GM12878 (cell line): Measurements from ENCODE around the gene SCG3. TPM values are rescaled to one million over a fixed set of nuclear protein-coding genes. Genes with fewer than 3 reads are reported as not detected.

ENCODE experiments used
- ATAC-seq: fragments of 200-7000 bp; cut with Tn5 transposase; 3 replicates; pipeline ENCODE4 v1.9.1; 2020; ENCODE audit warnings: mild to moderate bottlenecking, moderate library complexity
- BruUV-seq: library from RNA; stranded (reverse); fragments of 400-500 nt; replicated peaks from 2 replicates; lab custom pipeline; 2021; lab: Mats Ljungman, UMichigan
- CTCF ChIA-PET: fragments of 300-600 bp; sonication (Branson Sonifier 250); formaldehyde crosslinking; extraction: SDS; loops from one replicate; lab custom pipeline; 2021; ENCODE audit warnings: inconsistent platforms; lab: Yijun Ruan, JAX
- POLR2A ChIA-PET: fragments of 350-600 bp; formaldehyde crosslinking; extraction: SDS; loops from one replicate; lab custom pipeline; 2021; ENCODE audit warnings: inconsistent platforms; lab: Charles Lee
- RAD21 ChIA-PET: fragments of 300-600 bp; sonication (Branson Sonifier 250); formaldehyde crosslinking; loops from one replicate; lab custom pipeline; 2023; ENCODE audit warnings: antibody characterized with exemption; ENCODE audit not compliant: unreplicated experiment; lab: Charles Lee
- SMC1A ChIA-PET: fragments of 300-600 bp; sonication (Branson Sonifier 250); formaldehyde crosslinking; loops from one replicate; lab custom pipeline; 2023; ENCODE audit not compliant: unreplicated experiment, uncharacterized antibody; lab: Charles Lee
- DNase-seq: peaks from one replicate; pipeline ENCODE4 v3.0.0-alpha.2; 2011; ENCODE audit warnings: low read depth, low spot score
- FAIRE-seq: peaks from 3 replicates; lab custom pipeline; 2011; peaks lifted over from hg19 to GRCh38; lab: Jason Lieb, UNC
- H2AFZ ChIP-seq: 2 replicates; pipeline ENCODE4 v1.6.0; 2011; ENCODE audit warnings: low read depth, low read length, control low read depth; ENCODE audit not compliant: control insufficient read depth
- H3K27ac ChIP-seq: 2 replicates; pipeline ENCODE4 v1.5.1; 2011; ENCODE audit warnings: control low read depth; ENCODE audit not compliant: control insufficient read depth, insufficient read depth
- H3K27me3 ChIP-seq, 2 experiments: replicated peaks in 1 of 2; 2 replicates each; pipeline versions ENCODE4 v1.6.0 to v1.6.1; 2011; ENCODE audit warnings: low read length in 1 of 2; ENCODE audit not compliant: control insufficient read depth in 2 of 2, insufficient read depth in 2 of 2
- H3K36me3 ChIP-seq, 2 experiments: 2 replicates each; pipeline ENCODE4 v1.5.1; 2011; ENCODE audit warnings: low read length in 1 of 2; ENCODE audit not compliant: control insufficient read depth in 2 of 2, insufficient read depth in 2 of 2
- H3K4me1 ChIP-seq: 2 replicates; pipeline ENCODE4 v1.6.1; 2011; ENCODE audit warnings: mild to moderate bottlenecking, low read length, moderate library complexity, mixed read lengths; ENCODE audit not compliant: control insufficient read depth, insufficient read depth
- H3K4me2 ChIP-seq: 2 replicates; pipeline ENCODE4 v1.6.0; 2011; ENCODE audit warnings: control low read depth; ENCODE audit not compliant: control insufficient read depth, insufficient read depth
- H3K4me3 ChIP-seq: fragments of 200-600 bp; sonication (generic); 2 replicates; pipeline ENCODE4 v1.5.1; 2016
- H3K79me2 ChIP-seq: 2 replicates; pipeline ENCODE4 v1.6.0; 2011; ENCODE audit warnings: low read length; ENCODE audit not compliant: control insufficient read depth, insufficient read depth
- H3K9ac ChIP-seq: 2 replicates; pipeline ENCODE4 v1.8.0; 2011; ENCODE audit warnings: low read length, control low read depth, mixed read lengths; ENCODE audit not compliant: control insufficient read depth, insufficient read depth
- H3K9me3 ChIP-seq: replicated peaks from 3 replicates; pipeline ENCODE4 v1.5.1; 2011; ENCODE audit warnings: mild to moderate bottlenecking, low read length; ENCODE audit not compliant: control insufficient read depth, insufficient read depth
- H4K20me1 ChIP-seq: 2 replicates; pipeline ENCODE4 v1.6.0; 2011; ENCODE audit not compliant: control insufficient read depth, insufficient read depth
- CEBPZ ChIP-seq: fragments of 150-350 bp; IDR thresholded peaks from 2 replicates; pipeline ENCODE4 v1.6.1; 2016; ENCODE audit warnings: low read depth, low read length
- CTCF ChIP-seq, 3 experiments: IDR thresholded peaks in 2 of 3; conservative IDR thresholded peaks in 1 of 3; 2 replicates each; pipeline ENCODE4 v1.5.1; 2011; ENCODE audit warnings: low read depth in 3 of 3, low read length in 3 of 3, mild to moderate bottlenecking in 3 of 3, control low read depth in 2 of 3, moderate library complexity in 2 of 3, inconsistent platforms in 1 of 3, mixed read lengths in 1 of 3; ENCODE audit not compliant: control insufficient read depth in 2 of 3, insufficient read depth in 1 of 3; ENCODE audit errors: extremely low read depth in 1 of 3
- IKZF2 ChIP-seq, 2 experiments: fragments of 450-650 bp; IDR thresholded peaks; 2 replicates each; pipeline ENCODE4 v1.6.1; 2017; ENCODE audit warnings: mild to moderate bottlenecking in 2 of 2, moderate library complexity in 2 of 2
- KAT2A ChIP-seq: conservative IDR thresholded peaks from 2 replicates; pipeline ENCODE4 v1.6.1; 2011; ENCODE audit warnings: low read depth, low read length; ENCODE audit not compliant: control insufficient read depth
- KDM1A ChIP-seq: fragments of 200-600 bp; sonication (generic); IDR thresholded peaks from 2 replicates; pipeline ENCODE4 v1.6.1; 2016; ENCODE audit warnings: borderline replicate concordance
- MYB ChIP-seq: fragments of 150-350 bp; IDR thresholded peaks from 2 replicates; pipeline ENCODE4 v1.6.1; 2014; ENCODE audit warnings: mild to moderate bottlenecking, low read depth, low read length, borderline replicate concordance
- RELA ChIP-seq: fragments of 450-650 bp; IDR thresholded peaks from 2 replicates; pipeline ENCODE4 v1.8.0; 2014; ENCODE audit warnings: borderline replicate concordance; ENCODE audit not compliant: partially characterized antibody
- RELB ChIP-seq: fragments of 450-650 bp; IDR thresholded peaks from 2 replicates; pipeline ENCODE4 v1.6.1; 2017; ENCODE audit warnings: low read depth, mild to moderate bottlenecking, moderate library complexity
- SPI1 ChIP-seq: IDR thresholded peaks from 2 replicates; pipeline ENCODE4 v1.6.1; 2011; ENCODE audit warnings: low read depth, mild to moderate bottlenecking, low read length, moderate library complexity, borderline replicate concordance; ENCODE audit not compliant: insufficient read depth
- USF1 ChIP-seq: IDR thresholded peaks from 2 replicates; pipeline ENCODE4 v1.6.1; 2011; ENCODE audit warnings: borderline replicate concordance, low read depth, mild to moderate bottlenecking, moderate library complexity, mixed read lengths, low read length; ENCODE audit not compliant: insufficient read depth; ENCODE audit errors: extremely low read length
- USF2 ChIP-seq: IDR thresholded peaks from 2 replicates; pipeline ENCODE4 v1.6.1; 2011; ENCODE audit warnings: low read depth, low read length, improper control_type of control experiment, borderline replicate concordance
- ZNF274 ChIP-seq: IDR thresholded peaks from one replicate; pipeline ENCODE4 v1.8.0; 2011; ENCODE audit not compliant: insufficient read length, insufficient read depth
- ZNF384 ChIP-seq: IDR thresholded peaks from 2 replicates; pipeline ENCODE4 v1.6.1; 2012; ENCODE audit warnings: low read depth, mild to moderate bottlenecking, low read length, improper control_type of control experiment, borderline replicate concordance
- WGBS: methylation state at CpG from one replicate; pipeline ENCODE4 v1.1.6; 2016; ENCODE audit warnings: low lambda C conversion rate; ENCODE audit not compliant: insufficient replicate concordance, insufficient coverage; ENCODE audit errors: missing lambda C conversion rate; 5-methylcytosine and 5-hydroxymethylcytosine counted together
- in situ Hi-C: fragments of 300-500 bp; cut with MboI; formaldehyde crosslinking; loops from 9 replicates; pipeline ENCODE4 v1.14.3; 2018; ENCODE audit warnings: mixed read lengths
- intact Hi-C: fragments of 100-400 bp; cut with micrococcal nuclease; formaldehyde crosslinking; loops from one replicate; pipeline ENCODE4 v1.14.2; 2022; ENCODE audit not compliant: unreplicated experiment
- polyA plus RNA-seq, 11 experiments: library from polyadenylated mRNA; depleted of rRNA in 4 of 11; unstranded in 6 of 11; stranded (reverse) in 5 of 11; fragments of >200 nt; fragmentation: Nextera tagmentation in 4 of 11; fragmentation: Illumina TruSeq in 1 of 11; extraction: Ambion mirVana in 4 of 11; extraction: Trizol in 1 of 11; gene quantifications; 1 replicate in 1 of 11; 2 replicates in 10 of 11; pipeline versions ENCODE4 v1.2.1 to v1.2.3, GENCODE V29; 2011 to 2016; ENCODE audit warnings: inconsistent platforms in 2 of 11, missing spikeins in 2 of 11, low read depth in 1 of 11
- total RNA-seq, 4 experiments: library from RNA; depleted of rRNA in 3 of 4; stranded (reverse); fragments of >200 nt in 3 of 4; fragmentation: Illumina TruSeq in 1 of 4; extraction: Trizol in 1 of 4; gene quantifications; 2 replicates each; pipeline versions ENCODE4 v1.2.1 to v1.2.3, GENCODE V29; 2013 to 2021

Gene SCG3
- total and polyA plus RNA-seq, 10 of the 15 experiments (the other 5 are each of a cell fraction or from before 2014, with no cell fraction given), result 0.03 to 0.15 (median 0.04) TPM; not detected in 7

GRCh38 chr15:51672155-51672687 is 9.1 kb upstream of the SCG3 start:
- H3K36me3 ChIP-seq, result no peaks in the 10 kb centered on the region
- H3K9me3 ChIP-seq, result no peaks in the 10 kb centered on the region
- H3K79me2 ChIP-seq, result no peaks in the 10 kb centered on the region
- H3K27ac ChIP-seq, result no peak overlapping the region
- ATAC-seq, result no peak
- intact Hi-C loops, result no loop called here
- FAIRE-seq, result no peak
- H3K4me2 ChIP-seq, result no peak overlapping the region
- CTCF ChIA-PET, result no interaction called here
- SMC1A ChIA-PET, result interaction anchor here (1.5 kb wide), 1 partner anchor 22 kb away, joined by 3 read pairs; no protein-coding TSS in a partner anchor
- H3K4me1 ChIP-seq, result no peaks in the 10 kb centered on the region
- no peaks in the 10 kb centered on the region for H3K27me3 ChIP-seq
- POLR2A ChIA-PET, result interaction anchor here (1.3 kb wide), 1 partner anchor 10 kb away, joined by 3 read pairs; no protein-coding TSS in a partner anchor
- no peak for DNase-seq
- in situ Hi-C loops, result no loop called here
- BruUV-seq, result no TSS peak
- no peak overlapping the region for H3K9ac ChIP-seq
- no peaks in the 10 kb centered on the region for H4K20me1 ChIP-seq
- no peak overlapping the region for H3K4me3 ChIP-seq
- RAD21 ChIA-PET, result no interaction called here
- H2AFZ ChIP-seq, result no peak overlapping the region
- WGBS, result 47% methylated on average over 9 of the region's 9 CpGs
- no peak for TF ChIP-seq CEBPZ
- TF ChIP-seq USF2, result no peak
- TF ChIP-seq RELB, result no peak
- TF ChIP-seq RELA, result no peak
- TF ChIP-seq KAT2A, result no peak
- no peak for TF ChIP-seq CTCF (IDR thresholded peaks at IDR 0.05 in 2 of 3, conservative IDR thresholded peaks at IDR 0.05 in 1 of 3; ENCODE audit: control insufficient read depth in 2 of 3, extremely low read depth in 1 of 3, insufficient read depth in 1 of 3, low read depth in 3 of 3, low read length in 3 of 3)
- TF ChIP-seq MYB, result no peak
- TF ChIP-seq IKZF2 (IDR thresholded peaks at IDR 0.05), result no peak
- TF ChIP-seq USF1, result no peak
- TF ChIP-seq ZNF274, result no peak
- TF ChIP-seq ZNF384, result no peak
- TF ChIP-seq SPI1, result no peak
- no peak for TF ChIP-seq KDM1A
